A549 (cell line): ENCODE results near the gene CELF6.

ENCODE experiments used
- CBX8 ChIP-seq: fragments of 200-600 bp; sonication (generic); IDR thresholded peaks from 2 replicates; pipeline ENCODE4 v1.6.1; 2016
- EP300 ChIP-seq, 2 experiments: fragments of >200 bp; sonication (Bioruptor Twin); formaldehyde crosslinking; IDR thresholded peaks; 2 replicates in 1 of 2; 3 replicates in 1 of 2; pipeline ENCODE4 v1.6.1; 2016 to 2017
- ESRRA ChIP-seq: fragments of 150-350 bp; IDR thresholded peaks from 2 replicates; pipeline ENCODE4 v1.6.1; 2014; ENCODE audit warnings: mild to moderate bottlenecking, low read length, borderline replicate concordance
- POLR2A ChIP-seq: IDR thresholded peaks from 2 replicates; pipeline ENCODE4 v1.6.1; 2012; ENCODE audit warnings: mild to moderate bottlenecking, low read length
- POLR2AphosphoS2 ChIP-seq: conservative IDR thresholded peaks from 2 replicates; pipeline ENCODE4 v1.6.1; 2012; ENCODE audit warnings: low read length, improper control_type of control experiment, inconsistent platforms
- RCOR1 ChIP-seq: fragments of 150-350 bp; IDR thresholded peaks from 2 replicates; pipeline ENCODE4 v1.6.1; 2014; ENCODE audit warnings: antibody characterized with exemption, low read length, low read depth
- RNF2 ChIP-seq: fragments of 200-600 bp; sonication (generic); IDR thresholded peaks from 2 replicates; pipeline ENCODE4 v1.6.1; 2016; ENCODE audit warnings: low read depth, mild to moderate bottlenecking, antibody characterized with exemption, moderate library complexity, borderline replicate concordance
- TP53 ChIP-seq: fragments of 250-450 bp; sonication (Bioruptor Pico); IDR thresholded peaks from 2 replicates; pipeline ENCODE4 v1.5.0; 2021; ENCODE audit warnings: mild to moderate bottlenecking, moderate library complexity
- USF2 ChIP-seq: fragments of 450-650 bp; IDR thresholded peaks from 2 replicates; pipeline ENCODE4 v1.6.1; 2014; ENCODE audit warnings: antibody characterized with exemption
- ZFP36 ChIP-seq: fragments of 450-650 bp; IDR thresholded peaks from 2 replicates; pipeline ENCODE4 v1.6.1; 2014; ENCODE audit warnings: borderline replicate concordance; ENCODE audit not compliant: partially characterized antibody
- TF ChIP-seq, protein P1 (sequence below): fragments of >200 bp; sonication (Bioruptor Twin); formaldehyde crosslinking; IDR thresholded peaks from 3 replicates; pipeline ENCODE4 v1.5.1; 2016

DNA sequence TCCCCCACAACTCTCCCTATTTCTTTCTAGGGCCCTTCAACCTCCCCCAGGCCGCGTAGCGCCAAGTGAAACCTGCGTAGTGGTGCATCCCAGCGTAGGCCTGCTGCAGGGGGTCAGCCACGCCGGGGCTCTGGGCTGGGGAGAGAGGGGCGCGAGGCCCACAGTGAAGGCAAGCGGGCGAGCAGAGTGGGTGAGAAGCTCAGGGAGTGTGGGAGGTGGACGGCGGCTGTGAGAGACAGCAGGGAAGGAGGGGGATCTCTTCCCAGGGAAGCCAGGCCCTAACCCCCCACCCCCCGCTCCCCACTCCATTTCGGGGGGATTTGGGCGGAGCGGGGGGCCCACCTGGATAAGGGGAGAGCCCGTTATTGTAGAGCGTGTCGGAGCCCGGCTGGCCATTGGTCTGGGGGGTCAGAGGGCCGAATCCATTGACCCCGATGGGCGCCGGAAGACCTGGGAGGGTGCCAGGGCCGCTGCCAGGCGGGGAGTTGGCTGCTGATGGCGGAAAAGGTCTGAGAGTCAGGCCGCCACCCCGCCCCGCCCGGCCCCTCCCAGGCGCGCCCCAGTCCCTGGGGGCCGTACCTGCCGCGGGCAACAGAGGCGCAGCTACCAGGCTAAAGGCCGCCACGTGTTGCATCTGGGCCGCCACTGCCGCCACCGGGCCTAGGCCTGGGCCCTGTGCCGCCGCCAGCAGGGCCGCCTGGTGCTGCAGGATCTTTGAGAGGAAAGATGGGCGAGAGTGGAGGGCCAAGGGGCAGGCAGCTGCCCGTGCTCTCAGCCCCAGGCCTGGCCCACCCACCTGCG is 31.0 kb downstream of the CELF6 start:
- TF ChIP-seq, protein P1, sequence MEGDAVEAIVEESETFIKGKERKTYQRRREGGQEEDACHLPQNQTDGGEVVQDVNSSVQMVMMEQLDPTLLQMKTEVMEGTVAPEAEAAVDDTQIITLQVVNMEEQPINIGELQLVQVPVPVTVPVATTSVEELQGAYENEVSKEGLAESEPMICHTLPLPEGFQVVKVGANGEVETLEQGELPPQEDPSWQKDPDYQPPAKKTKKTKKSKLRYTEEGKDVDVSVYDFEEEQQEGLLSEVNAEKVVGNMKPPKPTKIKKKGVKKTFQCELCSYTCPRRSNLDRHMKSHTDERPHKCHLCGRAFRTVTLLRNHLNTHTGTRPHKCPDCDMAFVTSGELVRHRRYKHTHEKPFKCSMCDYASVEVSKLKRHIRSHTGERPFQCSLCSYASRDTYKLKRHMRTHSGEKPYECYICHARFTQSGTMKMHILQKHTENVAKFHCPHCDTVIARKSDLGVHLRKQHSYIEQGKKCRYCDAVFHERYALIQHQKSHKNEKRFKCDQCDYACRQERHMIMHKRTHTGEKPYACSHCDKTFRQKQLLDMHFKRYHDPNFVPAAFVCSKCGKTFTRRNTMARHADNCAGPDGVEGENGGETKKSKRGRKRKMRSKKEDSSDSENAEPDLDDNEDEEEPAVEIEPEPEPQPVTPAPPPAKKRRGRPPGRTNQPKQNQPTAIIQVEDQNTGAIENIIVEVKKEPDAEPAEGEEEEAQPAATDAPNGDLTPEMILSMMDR: no peak
- TF ChIP-seq POLR2AphosphoS2: no peak
- no peak for TF ChIP-seq POLR2A
- no peak for TF ChIP-seq EP300 (IDR thresholded peaks at IDR 0.05)
- TF ChIP-seq RCOR1: no peak
- TF ChIP-seq TP53: no peak
- TF ChIP-seq CBX8: no peak
- no peak for TF ChIP-seq RNF2
- no peak for TF ChIP-seq USF2
- TF ChIP-seq ESRRA: no peak
- TF ChIP-seq ZFP36: no peak
